ENCODE measurements around the gene C17orf67. TPM values are rescaled to one million over a fixed set of nuclear protein-coding genes. Genes with fewer than 3 reads are reported as not detected.

C17orf67 gene
- total and polyA plus RNA-seq, 2 of the 8 experiments (the other 6 are each of a cell fraction or from before 2014, with no cell fraction given): 0.67 to 2.2 TPM

DNA sequence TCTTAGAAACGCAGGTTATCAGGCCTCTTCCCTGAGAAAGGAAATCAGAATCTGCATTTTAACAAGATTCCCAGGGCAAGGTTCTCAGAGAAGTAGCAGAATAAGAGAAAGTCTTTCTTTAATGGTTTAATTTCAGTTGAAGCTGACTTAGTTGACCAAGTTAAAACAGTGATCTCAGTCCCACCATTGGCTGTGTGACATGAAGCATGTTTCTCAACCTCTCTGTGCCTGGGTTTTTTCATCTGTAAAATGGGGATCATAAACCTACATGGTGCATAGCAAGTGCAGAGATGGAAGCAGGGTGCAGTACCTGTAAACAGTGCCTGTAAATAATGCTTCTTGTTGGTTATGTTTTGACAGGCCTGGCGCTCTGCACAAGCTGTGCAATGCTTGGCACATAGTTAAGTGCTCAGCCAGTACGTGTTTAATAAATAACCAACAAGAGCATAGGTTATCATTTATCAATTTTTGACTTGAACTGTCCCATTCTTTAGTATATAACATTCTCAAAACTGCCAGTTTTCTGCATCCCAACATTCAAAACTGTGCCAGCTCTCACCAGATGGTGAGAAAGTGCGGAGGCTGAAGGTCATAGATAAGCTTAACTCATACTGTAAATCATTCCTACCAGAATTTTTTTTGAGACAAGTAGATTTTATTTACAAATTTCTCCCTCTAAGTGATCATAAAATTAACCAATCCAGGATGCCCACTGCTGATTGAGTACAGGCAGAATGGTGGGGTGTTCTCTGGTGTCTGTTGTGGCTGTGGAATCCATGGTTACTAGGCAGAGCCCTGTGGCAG is 6.9 kb downstream of the C17orf67 start:
- no peak overlapping the region for H2BK5ac ChIP-seq (ENCODE audit: low read depth, low read length)
- H3K23ac ChIP-seq (ENCODE audit: insufficient read length): no peak overlapping the region
- H3K4ac ChIP-seq (replicated peaks; ENCODE audit: insufficient read length, low read depth, low read length): no peak overlapping the region
- H3K79me1 ChIP-seq (ENCODE audit: low read depth, low read length): no peaks in the 10 kb centered on the region; the same call in 1 of the 2 replicates
- H3K4me1 ChIP-seq (replicated peaks in 1 of 4; ENCODE audit: control insufficient read depth in 3 of 4, insufficient read depth in 4 of 4, low read length in 3 of 4): no peaks in the 10 kb centered on the region
- DNase-seq (ENCODE audit: low read depth in 1 of 2, low spot score in 2 of 2) (no peak), FAIRE-seq (no peak)
- no peaks in the 10 kb centered on the region; a peak in 1 of 8 replicates for H3K36me3 ChIP-seq (ENCODE audit: control insufficient read depth in 2 of 4, insufficient read depth in 4 of 4, low read length in 3 of 4)
- H3K9ac ChIP-seq (replicated peaks in 1 of 4; ENCODE audit: extremely low read depth in 1 of 4, low read depth in 3 of 4, low read length in 3 of 4): no peak overlapping the region
- H3K27ac ChIP-seq (ENCODE audit: low read depth, low read length): no peak overlapping the region
- H2BK12ac ChIP-seq (ENCODE audit: low read depth, low read length): no peak overlapping the region
- H2BK15ac ChIP-seq (ENCODE audit: low read length): no peak overlapping the region
- no peak overlapping the region for H4K5ac ChIP-seq (ENCODE audit: insufficient read length, low read depth, low read length)
- no peak overlapping the region for H2BK120ac ChIP-seq (replicated peaks; ENCODE audit: low read depth, low read length)
- no peak overlapping the region for H3K18ac ChIP-seq (ENCODE audit: extremely low read depth, low read length)
- H3K4me2 ChIP-seq (ENCODE audit: insufficient read depth in 1 of 2, low read depth in 2 of 2, low read length in 2 of 2): no peak overlapping the region
- H3K4me3 ChIP-seq (ENCODE audit: extremely low read depth in 1 of 4, insufficient read depth in 2 of 4, low read depth in 3 of 4, low read length in 4 of 4): no peak overlapping the region
- H3K79me2 ChIP-seq (ENCODE audit: control insufficient read depth in 1 of 2, insufficient read depth in 2 of 2, low read length in 2 of 2): peaks cover 0 to 3% of the 10 kb centered on the region in 2 experiments; a peak in 1 of 4 replicates
- no peaks in the 10 kb centered on the region for H3K23me2 ChIP-seq (ENCODE audit: low read depth, low read length)
- no peak overlapping the region for H4K91ac ChIP-seq (replicated peaks; ENCODE audit: insufficient read length, low read length)
- POLR2A ChIA-PET (ENCODE audit: partially characterized antibody): interaction anchor here (0.7 kb wide), 1 partner anchor 148 kb away, joined by 3 read pairs; no protein-coding TSS in a partner anchor
- no peak overlapping the region for H2BK20ac ChIP-seq (ENCODE audit: low read length)
- no peak for TF ChIP-seq RXRA (IDR thresholded peaks at IDR 0.05; ENCODE audit: insufficient read depth, low read depth, low read length)
- 87% methylated on average over 4 of the region's 4 CpGs; no CpG with 5 or more reads in 1 of the 2 experiments for WGBS, 2 experiments (ENCODE audit: extremely low coverage in 1 of 2, insufficient coverage in 1 of 2, insufficient read length in 1 of 2, insufficient replicate concordance in 2 of 2, low coverage in 1 of 2, low lambda C conversion rate in 2 of 2, missing lambda C conversion rate in 1 of 2)
- CTCF ChIA-PET (ENCODE audit: partially characterized antibody): interaction anchor here (0.7 to 1.4 kb wide), 3 partner anchors 14 to 1299 kb away, joined by 3 to 5 read pairs (median 3); no protein-coding TSS in a partner anchor
- no peak overlapping the region for H3K56ac ChIP-seq (replicated peaks; ENCODE audit: insufficient read length, low read depth, low read length)
- H3K27me3 ChIP-seq (replicated peaks in 1 of 4; ENCODE audit: control insufficient read depth in 3 of 4, extremely low read depth in 1 of 4, insufficient read depth in 3 of 4, low read length in 3 of 4): no peaks in the 10 kb centered on the region; a peak in 1 of 7 replicates
- no peak overlapping the region for H2AFZ ChIP-seq (ENCODE audit: low read length)
- H4K8ac ChIP-seq (ENCODE audit: extremely low read depth, insufficient read depth, low read length): no peak overlapping the region
- H3K14ac ChIP-seq (ENCODE audit: insufficient read length): no peak overlapping the region
- peaks cover 0 to 6% of the 10 kb centered on the region in 2 experiments for H4K20me1 ChIP-seq (replicated peaks in 1 of 2; ENCODE audit: control insufficient read depth in 1 of 2, insufficient read depth in 2 of 2, low read length in 2 of 2)
- no peaks in the 10 kb centered on the region; a peak in 1 of 4 replicates for H3K9me3 ChIP-seq (ENCODE audit: insufficient read depth in 2 of 2, low read depth in 1 of 2, low read length in 1 of 2)
- no peak overlapping the region for H2AK5ac ChIP-seq (ENCODE audit: low read depth, low read length)

Measured in H1 (cell line).